Smooth muscle cell (in vitro differentiated cells): ENCODE results near the gene ADARB1. TPM values are rescaled to one million over a fixed set of nuclear protein-coding genes. Genes with fewer than 3 reads are reported as not detected.

Experiments used
- DNase-seq: peaks from one replicate; lab custom pipeline; 2025; ENCODE audit not compliant: unreplicated experiment; lab: John Stamatoyannopoulos, UW
- H2AFZ ChIP-seq: fragments of 200-600 bp; sonication (generic); 2 replicates; pipeline ENCODE4 v1.6.0; 2016; ENCODE audit warnings: antibody characterized with exemption, low read depth, mild to moderate bottlenecking
- H3F3A ChIP-seq: fragments of 200-600 bp; sonication (generic); 2 replicates; pipeline ENCODE4 v1.6.0; 2017; ENCODE audit warnings: antibody characterized with exemption, low read depth
- H3K27ac ChIP-seq: fragments of 200-600 bp; sonication (generic); 2 replicates; pipeline ENCODE4 v1.5.1; 2016; ENCODE audit warnings: low read depth, mild to moderate bottlenecking
- H3K27me3 ChIP-seq: fragments of 200-600 bp; sonication (generic); 2 replicates; pipeline ENCODE4 v1.6.1; 2016; ENCODE audit warnings: low read depth, mild to moderate bottlenecking
- H3K36me3 ChIP-seq: fragments of 200-600 bp; sonication (generic); 2 replicates; pipeline ENCODE4 v1.5.1; 2016; ENCODE audit warnings: low read depth
- H3K4me1 ChIP-seq: fragments of 200-600 bp; sonication (generic); 2 replicates; pipeline ENCODE4 v1.5.1; 2016; ENCODE audit warnings: low read depth
- H3K4me2 ChIP-seq: fragments of 200-600 bp; sonication (generic); 2 replicates; pipeline ENCODE4 v1.6.0; 2016; ENCODE audit warnings: mild to moderate bottlenecking
- H3K4me3 ChIP-seq: fragments of 200-600 bp; sonication (generic); 2 replicates; pipeline ENCODE4 v1.5.1; 2016; ENCODE audit warnings: mild to moderate bottlenecking
- H3K79me2 ChIP-seq: fragments of 200-600 bp; sonication (generic); 2 replicates; pipeline ENCODE4 v1.6.0; 2016; ENCODE audit warnings: low read depth, mild to moderate bottlenecking
- H3K9ac ChIP-seq: fragments of 200-600 bp; sonication (generic); 2 replicates; pipeline ENCODE4 v1.6.0; 2016; ENCODE audit warnings: low read depth
- H3K9me3 ChIP-seq: fragments of 200-600 bp; sonication (generic); replicated peaks from 2 replicates; pipeline ENCODE4 v1.5.1; 2016; ENCODE audit warnings: low read depth
- H4K20me1 ChIP-seq: fragments of 200-600 bp; sonication (generic); 2 replicates; pipeline ENCODE4 v1.6.0; 2016; ENCODE audit warnings: low read depth
- CTCF ChIP-seq: fragments of 200-600 bp; sonication (generic); IDR thresholded peaks from 2 replicates; pipeline ENCODE4 v1.5.1; 2017; ENCODE audit warnings: borderline replicate concordance, mild to moderate bottlenecking, antibody characterized with exemption; ENCODE audit not compliant: insufficient read depth, poor library complexity, severe bottlenecking
- WGBS: methylation state at CpG from one replicate; pipeline ENCODE4 v1.1.7; 2016; ENCODE audit warnings: low lambda C conversion rate; 5-methylcytosine and 5-hydroxymethylcytosine counted together
- polyA plus RNA-seq: library from polyadenylated mRNA; unstranded; fragments of >200 nt; fragmentation: Nextera tagmentation; extraction: Ambion mirVana; gene quantifications from 2 replicates; pipeline ENCODE4 v1.2.1, GENCODE V29; 2016
- total RNA-seq: library from RNA; depleted of rRNA; stranded (reverse); fragments of >200 nt; gene quantifications from 2 replicates; pipeline ENCODE4 v1.2.3, GENCODE V29; 2014

The ADARB1 gene
- total and polyA plus RNA-seq, 2 experiments from 2014 or later: 25.6 to 28.9 TPM

GRCh38 chr21:45126204-45126626 lies 51.8 kb downstream of the ADARB1 start:
- Histone ChIP-seq H3K27ac (no peak overlapping the region), H3K9me3 (no peaks in the 10 kb centered on the region), H3K4me2 (no peak overlapping the region), H3K36me3 (no peaks in the 10 kb centered on the region), H3K27me3 (no peaks in the 10 kb centered on the region), H4K20me1 (peaks cover 75% of the 10 kb centered on the region), H3K4me1 (no peaks in the 10 kb centered on the region), H3F3A (peaks cover 14% of the 10 kb centered on the region), H2AFZ (no peak overlapping the region), H3K4me3 (no peak overlapping the region), H3K79me2 (peaks cover 51% of the 10 kb centered on the region), H3K9ac (no peak overlapping the region)
- no peak for DNase-seq
- 72% methylated on average over 11 of the region's 11 CpGs for WGBS
- no peak for TF ChIP-seq CTCF

- Histone ChIP-seq H3K4me1 (no peaks in the 10 kb centered on the region), H4K20me1 (peaks cover 68% of the 10 kb centered on the region), H3K9ac (no peak overlapping the region), H3F3A (peaks cover 14% of the 10 kb centered on the region), H3K4me2 (no peak overlapping the region), H3K36me3 (no peaks in the 10 kb centered on the region), H3K9me3 (no peaks in the 10 kb centered on the region), H3K4me3 (no peak overlapping the region), H3K27me3 (no peaks in the 10 kb centered on the region), H3K79me2 (peaks cover 46% of the 10 kb centered on the region), H3K27ac (no peak overlapping the region), H2AFZ (no peak overlapping the region)
- no peak for TF ChIP-seq CTCF
- no peak for DNase-seq
- 96% methylated on average over 7 of the region's 7 CpGs for WGBS
Observed at GRCh38 chr21:45126983-45127382, 52.6 kb downstream of the ADARB1 start.

- H3K4me2 ChIP-seq: no peak overlapping the region
- no peak overlapping the region for H3K27ac ChIP-seq
- 93% methylated on average over 13 of the region's 13 CpGs for WGBS
- H3K4me3 ChIP-seq: no peak overlapping the region
- H3K4me1 ChIP-seq: no peaks in the 10 kb centered on the region
- DNase-seq: no peak
- no peak overlapping the region for H2AFZ ChIP-seq
- TF ChIP-seq CTCF: no peak
- H3K79me2 ChIP-seq: peaks cover 37% of the 10 kb centered on the region
- H3K9me3 ChIP-seq: no peaks in the 10 kb centered on the region
- H3F3A ChIP-seq: peaks cover 19% of the 10 kb centered on the region
- no peaks in the 10 kb centered on the region for H3K27me3 ChIP-seq
- H3K36me3 ChIP-seq: no peaks in the 10 kb centered on the region
- peaks cover 60% of the 10 kb centered on the region for H4K20me1 ChIP-seq
- H3K9ac ChIP-seq: no peak overlapping the region
Observed at GRCh38 chr21:45127937-45128336, 53.6 kb downstream of the ADARB1 start.

- peaks cover 59% of the 10 kb centered on the region for H4K20me1 ChIP-seq
- DNase-seq: no peak
- no peaks in the 10 kb centered on the region for H3K36me3 ChIP-seq
- peak overlapping the region; percentile 35 for H3K4me2 ChIP-seq
- peak overlapping the region; percentile 87 for H3K27ac ChIP-seq
- no peak overlapping the region for H3K4me3 ChIP-seq
- H3K4me1 ChIP-seq: no peaks in the 10 kb centered on the region
- TF ChIP-seq CTCF: peak; percentile 70
- peaks cover 19% of the 10 kb centered on the region for H3F3A ChIP-seq
- H3K79me2 ChIP-seq: peaks cover 29% of the 10 kb centered on the region
- 75% methylated on average over 9 of the region's 9 CpGs for WGBS
- H3K9me3 ChIP-seq: no peaks in the 10 kb centered on the region
- no peaks in the 10 kb centered on the region for H3K27me3 ChIP-seq
- H2AFZ ChIP-seq: no peak overlapping the region
- no peak overlapping the region for H3K9ac ChIP-seq
Observed at GRCh38 chr21:45128613-45129188, 54.3 kb downstream of the ADARB1 start.
